ENCODE data around the gene HIPK2. TPM values are rescaled to one million over a fixed set of nuclear protein-coding genes. Genes with fewer than 3 reads are reported as not detected.

The HIPK2 gene
- total and polyA plus RNA-seq, 2 experiments from 2014 or later, result 7.3 to 16.9 TPM

GRCh38 chr7:139639563-139639962 is 138.2 kb downstream of the HIPK2 start (continued):
- TF ChIP-seq ZNF462 (CRISPR knock-in tag; IDR thresholded peaks at IDR 0.05) (no peak), JUNB (IDR thresholded peaks at IDR 0.05; ENCODE audit: unreplicated experiment) (no peak)
- TF ChIP-seq, protein P1, sequence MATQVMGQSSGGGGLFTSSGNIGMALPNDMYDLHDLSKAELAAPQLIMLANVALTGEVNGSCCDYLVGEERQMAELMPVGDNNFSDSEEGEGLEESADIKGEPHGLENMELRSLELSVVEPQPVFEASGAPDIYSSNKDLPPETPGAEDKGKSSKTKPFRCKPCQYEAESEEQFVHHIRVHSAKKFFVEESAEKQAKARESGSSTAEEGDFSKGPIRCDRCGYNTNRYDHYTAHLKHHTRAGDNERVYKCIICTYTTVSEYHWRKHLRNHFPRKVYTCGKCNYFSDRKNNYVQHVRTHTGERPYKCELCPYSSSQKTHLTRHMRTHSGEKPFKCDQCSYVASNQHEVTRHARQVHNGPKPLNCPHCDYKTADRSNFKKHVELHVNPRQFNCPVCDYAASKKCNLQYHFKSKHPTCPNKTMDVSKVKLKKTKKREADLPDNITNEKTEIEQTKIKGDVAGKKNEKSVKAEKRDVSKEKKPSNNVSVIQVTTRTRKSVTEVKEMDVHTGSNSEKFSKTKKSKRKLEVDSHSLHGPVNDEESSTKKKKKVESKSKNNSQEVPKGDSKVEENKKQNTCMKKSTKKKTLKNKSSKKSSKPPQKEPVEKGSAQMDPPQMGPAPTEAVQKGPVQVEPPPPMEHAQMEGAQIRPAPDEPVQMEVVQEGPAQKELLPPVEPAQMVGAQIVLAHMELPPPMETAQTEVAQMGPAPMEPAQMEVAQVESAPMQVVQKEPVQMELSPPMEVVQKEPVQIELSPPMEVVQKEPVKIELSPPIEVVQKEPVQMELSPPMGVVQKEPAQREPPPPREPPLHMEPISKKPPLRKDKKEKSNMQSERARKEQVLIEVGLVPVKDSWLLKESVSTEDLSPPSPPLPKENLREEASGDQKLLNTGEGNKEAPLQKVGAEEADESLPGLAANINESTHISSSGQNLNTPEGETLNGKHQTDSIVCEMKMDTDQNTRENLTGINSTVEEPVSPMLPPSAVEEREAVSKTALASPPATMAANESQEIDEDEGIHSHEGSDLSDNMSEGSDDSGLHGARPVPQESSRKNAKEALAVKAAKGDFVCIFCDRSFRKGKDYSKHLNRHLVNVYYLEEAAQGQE (IDR thresholded peaks at IDR 0.05; ENCODE audit: unreplicated experiment), result no peak

GRCh38 chr7:139635526-139636302 is 142.1 kb downstream of the HIPK2 start:
- Histone ChIP-seq H3K27ac (ENCODE audit: low read depth) (no peak overlapping the region), H3K79me2 (replicated peaks; ENCODE audit: insufficient read depth) (no peaks in the 10 kb centered on the region), H4K20me1 (replicated peaks; ENCODE audit: insufficient read depth) (no peaks in the 10 kb centered on the region; the same call in 1 of the 2 replicates), H3K4me1 (ENCODE audit: insufficient read depth) (no peaks in the 10 kb centered on the region), H3K36me3 (ENCODE audit: insufficient read depth) (no peaks in the 10 kb centered on the region), H3K4me3 (no peak overlapping the region), H2AFZ (no peak overlapping the region), H3K4me2 (no peak overlapping the region), H3K27me3 (ENCODE audit: insufficient read depth) (no peaks in the 10 kb centered on the region), H3K9me2 (ENCODE audit: insufficient read depth) (no peaks in the 10 kb centered on the region), H3F3A (replicated peaks; ENCODE audit: low read depth) (no peaks in the 10 kb centered on the region)
- DNase-seq (ENCODE audit: low spot score) (no peak), ATAC-seq (no peak; the same call in 2 of the 3 replicates)
- peaks cover 5% of the 10 kb centered on the region for H3K36me3 Mint-ChIP-seq (ENCODE audit: low read depth)
- no peak overlapping the region for H3K4me3 Mint-ChIP-seq
- H3K27ac Mint-ChIP-seq, result no peak overlapping the region
- H3K4me1 Mint-ChIP-seq, result 0 out of 3 replicates have a peak, but pooled peaks cover 3% of the 10 kb centered on the region
- no peaks in the 10 kb centered on the region; the same call in 2 of the 3 replicates for H3K9me3 Mint-ChIP-seq
- TF ChIP-seq CTCF (conservative IDR thresholded peaks at IDR 0.05; ENCODE audit: low read depth in 2 of 2), result no peak
- TF ChIP-seq ZNF114 (CRISPR knock-in tag; IDR thresholded peaks at IDR 0.05), result no peak
- no peaks in the 10 kb centered on the region for H3K27me3 Mint-ChIP-seq (ENCODE audit: insufficient read depth, low read depth, poor library complexity)

Measured in GM23338 (cell line).